Measurements from ENCODE around the gene MAPKAPK5.
A peak's percentile ranks its signal among the peaks of the same experiment; 100 is the strongest.

Gene MAPKAPK5

GRCh38 chr12:111841750-111842555 is at the start of gene MAPKAPK5:
TSS of gene MAPKAPK5 (plus strand) at chr12:111842228. CDS start at chr12:111842734, 506 bp downstream.
- DNase-seq (ENCODE audit: low read depth), result peak; percentile 97
- no peak for TF ChIP-seq CTCF (IDR thresholded peaks at IDR 0.05; ENCODE audit: insufficient read depth, low read depth, low read length, missing control alignments)
- H3K4me3 ChIP-seq (ENCODE audit: low read depth, low read length), result peak within 1 kb of the TSS; percentile 74

DNA sequence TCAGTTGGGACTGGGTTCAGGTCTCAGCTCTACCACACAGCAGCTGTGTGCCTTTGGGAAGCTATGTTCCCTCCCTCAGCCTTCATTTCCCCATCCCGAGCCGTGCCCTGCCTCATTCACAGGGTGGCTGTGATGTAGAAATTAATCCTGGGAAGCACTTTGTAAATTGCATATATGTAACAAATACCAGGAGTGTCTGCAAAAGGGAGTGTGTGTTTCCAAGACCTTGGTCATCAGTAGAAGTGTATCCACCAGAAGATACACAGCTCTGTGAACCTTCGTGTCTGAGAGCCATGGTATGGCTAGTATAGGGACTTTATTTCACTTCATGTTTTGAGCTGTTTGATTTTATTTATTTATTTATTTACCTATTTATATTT is 49.2 kb upstream of the MAPKAPK5 start:
- H3K4me3 ChIP-seq (ENCODE audit: low read depth, low read length), result no peak overlapping the region
- no peak for DNase-seq (ENCODE audit: low read depth)
- no peak for TF ChIP-seq CTCF (IDR thresholded peaks at IDR 0.05; ENCODE audit: insufficient read depth, low read depth, low read length, missing control alignments)

- no peak overlapping the region for H3K4me3 ChIP-seq (ENCODE audit: low read depth, low read length)
- DNase-seq (ENCODE audit: low read depth), result no peak
- TF ChIP-seq CTCF (IDR thresholded peaks at IDR 0.05; ENCODE audit: insufficient read depth, low read depth, low read length, missing control alignments), result no peak
Measured at GRCh38 chr12:111798182-111798581, 43.8 kb upstream of the MAPKAPK5 start.

- DNase-seq (ENCODE audit: low read depth), result no peak
- no peak overlapping the region for H3K4me3 ChIP-seq (ENCODE audit: low read depth, low read length)
- no peak for TF ChIP-seq CTCF (IDR thresholded peaks at IDR 0.05; ENCODE audit: insufficient read depth, low read depth, low read length, missing control alignments)
Measured at GRCh38 chr12:111799758-111800157, 42.3 kb upstream of the MAPKAPK5 start.

GRCh38 chr12:111803038-111803626 is 38.9 kb upstream of the MAPKAPK5 start:
- no peak overlapping the region for H3K4me3 ChIP-seq (ENCODE audit: low read depth, low read length)
- no peak for DNase-seq (ENCODE audit: low read depth)
- TF ChIP-seq CTCF (IDR thresholded peaks at IDR 0.05; ENCODE audit: insufficient read depth, low read depth, low read length, missing control alignments), result no peak

DNA sequence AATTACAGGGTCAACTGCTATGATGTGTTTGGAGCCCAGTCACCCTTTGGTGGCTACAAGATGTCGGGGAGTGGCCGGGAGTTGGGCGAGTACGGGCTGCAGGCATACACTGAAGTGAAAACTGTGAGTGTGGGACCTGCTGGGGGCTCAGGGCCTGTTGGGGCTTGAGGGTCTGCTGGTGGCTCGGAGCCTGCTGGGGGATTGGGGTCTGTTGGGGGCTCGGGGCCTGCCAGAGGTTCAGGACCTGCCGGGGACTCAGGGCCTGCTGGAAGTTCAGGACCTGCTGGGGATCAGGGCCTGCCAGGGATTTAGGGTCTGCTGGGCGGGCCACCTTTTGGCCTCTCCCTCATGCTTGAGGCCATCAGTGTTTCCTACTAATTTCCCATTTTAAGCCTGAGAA is 38.2 kb upstream of the MAPKAPK5 start:
- H3K4me3 ChIP-seq (ENCODE audit: low read depth, low read length), result no peak overlapping the region
- DNase-seq (ENCODE audit: low read depth), result no peak
- no peak for TF ChIP-seq CTCF (IDR thresholded peaks at IDR 0.05; ENCODE audit: insufficient read depth, low read depth, low read length, missing control alignments)
